Measurements from ENCODE around the gene TSPAN8. TPM values are rescaled to one million over a fixed set of nuclear protein-coding genes. Genes with fewer than 3 reads are reported as not detected.
A peak's percentile ranks its signal among the peaks of the same experiment; 100 is the strongest.
"Not testable (repeated sequence)": the region's sequence is repeated elsewhere in the genome, so short reads cannot be mapped to it uniquely, and the experiment has no call there.

Gene TSPAN8
- total RNA-seq, 2 donors from 2014 or later: not detected

GRCh38 chr12:71178162-71178561, 20.4 kb upstream of the TSPAN8 start:
- Mint-ChIP-seq H3K4me3 (no peak overlapping the region), H3K27ac (no peak overlapping the region), H3K27me3 (no peaks in the 10 kb centered on the region), H3K4me1 (no peaks in the 10 kb centered on the region), H3K36me3 (ENCODE audit: low read depth) (no peaks in the 10 kb centered on the region)
- H3K9me3 ChIP-seq (ENCODE audit: control insufficient read depth, low read length, poor library complexity, severe bottlenecking): no peaks in the 10 kb centered on the region
- ATAC-seq: no peak
- no peak for DNase-seq

DNA sequence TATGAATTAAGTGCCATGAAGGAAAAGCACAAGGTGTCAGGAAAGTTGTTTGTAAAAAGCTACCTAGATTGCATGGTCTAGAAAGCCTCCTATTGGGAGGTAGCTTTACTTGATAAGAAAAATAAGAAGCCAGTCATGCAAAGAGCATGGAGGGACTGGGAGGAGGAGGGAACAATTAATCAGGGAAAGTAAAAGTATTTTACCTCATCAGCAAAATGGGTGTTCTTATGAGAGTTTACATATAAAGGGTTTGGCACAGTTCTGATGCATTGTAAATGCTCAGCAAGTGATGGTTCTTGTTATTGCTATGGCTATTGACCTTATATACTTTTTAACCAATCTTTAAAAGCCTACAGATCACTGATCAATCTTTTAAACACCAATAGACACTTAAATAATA, 17.0 kb upstream of the TSPAN8 start:
- Mint-ChIP-seq H3K36me3 (ENCODE audit: low read depth) (no peaks in the 10 kb centered on the region), H3K4me3 (no peak overlapping the region), H3K4me1 (no peaks in the 10 kb centered on the region), H3K27ac (no peak overlapping the region), H3K27me3 (no peaks in the 10 kb centered on the region)
- no peak for DNase-seq
- no peaks in the 10 kb centered on the region for H3K9me3 ChIP-seq (ENCODE audit: control insufficient read depth, low read length, poor library complexity, severe bottlenecking)
- no peak for ATAC-seq

GRCh38 chr12:71174146-71174545, 16.3 kb upstream of the TSPAN8 start:
- H3K9me3 ChIP-seq (ENCODE audit: control insufficient read depth, low read length, poor library complexity, severe bottlenecking): no peaks in the 10 kb centered on the region
- Mint-ChIP-seq H3K27ac (no peak overlapping the region), H3K4me3 (no peak overlapping the region), H3K4me1 (no peaks in the 10 kb centered on the region), H3K36me3 (ENCODE audit: low read depth) (no peaks in the 10 kb centered on the region), H3K27me3 (no peaks in the 10 kb centered on the region)
- ATAC-seq: no peak
- DNase-seq: no peak

DNA sequence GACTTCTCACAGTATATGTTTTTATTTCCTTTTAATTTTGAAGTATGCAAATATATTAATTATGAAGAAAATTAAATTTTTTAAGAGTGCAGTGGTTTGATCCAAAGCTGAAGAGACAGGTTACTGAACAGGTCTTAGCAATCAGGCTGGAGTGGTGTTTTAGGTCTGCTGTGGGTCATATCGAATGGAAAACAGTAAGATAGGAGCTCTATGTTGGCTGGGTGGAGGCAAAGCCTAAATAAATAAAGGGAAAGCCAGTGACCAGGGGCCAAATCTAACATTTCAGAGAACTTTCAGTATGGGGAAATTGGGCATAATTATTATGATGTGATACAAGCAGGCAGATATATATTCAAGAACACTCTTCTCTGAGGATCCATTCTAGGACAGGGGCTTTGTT, 12.7 kb upstream of the TSPAN8 start:
- no peaks in the 10 kb centered on the region for H3K9me3 ChIP-seq (ENCODE audit: control insufficient read depth, low read length, poor library complexity, severe bottlenecking)
- no peaks in the 10 kb centered on the region for H3K36me3 Mint-ChIP-seq (ENCODE audit: low read depth)
- DNase-seq: no peak
- ATAC-seq: no peak
- H3K4me3 Mint-ChIP-seq: no peak overlapping the region
- no peaks in the 10 kb centered on the region for H3K4me1 Mint-ChIP-seq
- H3K27ac Mint-ChIP-seq: no peak overlapping the region
- no peaks in the 10 kb centered on the region for H3K27me3 Mint-ChIP-seq

GRCh38 chr12:71169286-71169685, 11.5 kb upstream of the TSPAN8 start:
- Mint-ChIP-seq H3K36me3 (ENCODE audit: low read depth) (no peaks in the 10 kb centered on the region), H3K4me1 (no peaks in the 10 kb centered on the region), H3K27me3 (no peaks in the 10 kb centered on the region), H3K27ac (no peak overlapping the region), H3K4me3 (no peak overlapping the region)
- H3K9me3 ChIP-seq (ENCODE audit: control insufficient read depth, low read length, poor library complexity, severe bottlenecking): no peaks in the 10 kb centered on the region
- ATAC-seq (no peak), DNase-seq (no peak)

GRCh38 chr12:71166862-71167496, 9.2 kb upstream of the TSPAN8 start:
- ATAC-seq: no peak
- no peaks in the 10 kb centered on the region for H3K9me3 ChIP-seq (ENCODE audit: control insufficient read depth, low read length, poor library complexity, severe bottlenecking)
- no peak overlapping the region for H3K4me3 Mint-ChIP-seq
- H3K27ac Mint-ChIP-seq: no peak overlapping the region
- H3K27me3 Mint-ChIP-seq: no peaks in the 10 kb centered on the region
- DNase-seq: no peak
- H3K4me1 Mint-ChIP-seq: no peaks in the 10 kb centered on the region
- H3K36me3 Mint-ChIP-seq (ENCODE audit: low read depth): no peaks in the 10 kb centered on the region

DNA sequence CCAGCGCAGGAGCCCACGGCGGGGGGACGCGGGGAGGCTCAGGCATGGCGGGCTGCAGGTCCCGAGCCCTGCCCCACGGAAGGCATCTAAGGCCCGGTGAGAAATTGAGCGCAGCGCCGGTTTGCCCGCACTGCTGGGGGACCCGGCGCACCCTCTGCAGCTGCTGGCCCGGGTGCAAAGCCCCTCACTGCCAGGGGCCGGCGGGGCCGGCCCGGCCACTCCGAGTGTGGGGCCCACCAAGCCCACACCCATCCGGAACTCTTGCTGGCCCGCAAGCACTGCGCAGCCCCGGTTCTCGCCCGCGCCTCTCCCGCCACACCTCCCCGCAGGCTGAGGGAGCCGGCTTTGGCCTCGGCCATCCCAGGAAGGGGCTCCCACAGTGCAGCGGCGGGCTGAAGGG, 8.5 kb upstream of the TSPAN8 start:
- H3K27me3 Mint-ChIP-seq: no peaks in the 10 kb centered on the region
- no peak overlapping the region for H3K4me3 Mint-ChIP-seq
- H3K36me3 Mint-ChIP-seq (ENCODE audit: low read depth): no peaks in the 10 kb centered on the region
- no peaks in the 10 kb centered on the region for H3K9me3 ChIP-seq (ENCODE audit: control insufficient read depth, low read length, poor library complexity, severe bottlenecking)
- H3K27ac Mint-ChIP-seq: no peak overlapping the region
- no peaks in the 10 kb centered on the region for H3K4me1 Mint-ChIP-seq
- ATAC-seq (no peak), DNase-seq (peak in 1 of 3 donors; percentile 6)

- not testable (repeated sequence) for H3K4me1 Mint-ChIP-seq, H3K27me3 Mint-ChIP-seq
Measured at GRCh38 chr12:71165780-71166179, 8.0 kb upstream of the TSPAN8 start.

DNA sequence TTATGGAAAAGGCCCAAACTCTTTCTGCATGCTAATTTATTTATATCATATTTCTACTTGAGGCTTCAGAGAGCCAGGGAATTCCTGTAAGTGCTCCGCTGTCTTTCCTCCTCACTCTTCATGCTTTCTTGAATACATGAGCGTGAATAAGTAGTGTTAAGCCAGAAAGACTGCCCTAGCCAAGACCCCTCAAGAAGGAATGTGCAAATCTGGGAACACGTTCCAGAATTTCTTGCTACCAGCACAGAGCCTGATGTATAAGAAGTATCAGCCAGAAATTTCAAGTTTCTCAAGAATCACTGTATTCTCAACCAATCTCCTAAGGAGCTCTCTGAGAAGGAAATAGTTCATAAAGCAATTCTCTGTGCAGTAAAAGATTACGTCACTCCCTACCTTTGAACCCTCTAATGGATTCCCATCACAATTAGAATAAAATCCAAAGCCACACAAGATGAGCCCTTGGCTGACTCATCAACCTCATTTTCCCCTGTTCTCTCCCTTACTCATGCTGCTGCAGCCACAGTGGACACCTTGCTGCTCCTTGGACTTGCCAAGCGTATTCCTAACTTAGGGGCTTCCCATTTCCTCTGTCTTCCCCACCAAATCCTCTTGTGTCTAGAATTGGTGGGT, 6.9 kb upstream of the TSPAN8 start:
- Mint-ChIP-seq H3K4me1 (no peaks in the 10 kb centered on the region), H3K36me3 (ENCODE audit: low read depth) (no peaks in the 10 kb centered on the region), H3K27me3 (no peaks in the 10 kb centered on the region), H3K27ac (no peak overlapping the region), H3K4me3 (no peak overlapping the region)
- ATAC-seq (no peak), DNase-seq (no peak)
- H3K9me3 ChIP-seq (ENCODE audit: control insufficient read depth, low read length, poor library complexity, severe bottlenecking): no peaks in the 10 kb centered on the region

More at GRCh38 chr12:71165780-71166179, 8.0 kb upstream of the TSPAN8 start:
- H3K36me3 Mint-ChIP-seq (ENCODE audit: low read depth); ATAC-seq; H3K27ac Mint-ChIP-seq; DNase-seq; H3K4me3 Mint-ChIP-seq; H3K9me3 ChIP-seq (ENCODE audit: control insufficient read depth, low read length, poor library complexity, severe bottlenecking): not testable (repeated sequence)

DNA sequence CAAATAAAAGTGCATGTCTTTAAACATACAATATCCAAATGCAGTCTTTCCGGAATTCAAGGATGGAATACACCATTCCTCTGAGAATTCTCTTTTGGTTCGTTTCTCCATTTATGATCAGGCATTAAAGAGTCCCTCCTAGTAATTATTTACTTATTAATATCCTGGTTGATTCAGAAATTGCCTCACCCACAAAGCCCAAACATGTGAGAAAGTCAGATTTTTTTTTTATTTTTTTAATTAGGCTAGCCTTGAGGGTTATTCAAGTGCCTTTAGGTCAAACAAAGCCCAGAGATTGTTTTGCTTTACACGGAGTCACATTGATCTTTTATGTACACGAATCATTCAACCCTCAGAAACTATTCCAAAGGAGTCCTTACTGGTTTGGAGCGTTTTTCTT, 6.4 kb upstream of the TSPAN8 start:
- Mint-ChIP-seq H3K36me3 (ENCODE audit: low read depth) (no peaks in the 10 kb centered on the region), H3K4me1 (no peaks in the 10 kb centered on the region), H3K4me3 (no peak overlapping the region), H3K27me3 (no peaks in the 10 kb centered on the region), H3K27ac (no peak overlapping the region)
- H3K9me3 ChIP-seq (ENCODE audit: control insufficient read depth, low read length, poor library complexity, severe bottlenecking): no peaks in the 10 kb centered on the region
- ATAC-seq (no peak), DNase-seq (no peak)

DNA sequence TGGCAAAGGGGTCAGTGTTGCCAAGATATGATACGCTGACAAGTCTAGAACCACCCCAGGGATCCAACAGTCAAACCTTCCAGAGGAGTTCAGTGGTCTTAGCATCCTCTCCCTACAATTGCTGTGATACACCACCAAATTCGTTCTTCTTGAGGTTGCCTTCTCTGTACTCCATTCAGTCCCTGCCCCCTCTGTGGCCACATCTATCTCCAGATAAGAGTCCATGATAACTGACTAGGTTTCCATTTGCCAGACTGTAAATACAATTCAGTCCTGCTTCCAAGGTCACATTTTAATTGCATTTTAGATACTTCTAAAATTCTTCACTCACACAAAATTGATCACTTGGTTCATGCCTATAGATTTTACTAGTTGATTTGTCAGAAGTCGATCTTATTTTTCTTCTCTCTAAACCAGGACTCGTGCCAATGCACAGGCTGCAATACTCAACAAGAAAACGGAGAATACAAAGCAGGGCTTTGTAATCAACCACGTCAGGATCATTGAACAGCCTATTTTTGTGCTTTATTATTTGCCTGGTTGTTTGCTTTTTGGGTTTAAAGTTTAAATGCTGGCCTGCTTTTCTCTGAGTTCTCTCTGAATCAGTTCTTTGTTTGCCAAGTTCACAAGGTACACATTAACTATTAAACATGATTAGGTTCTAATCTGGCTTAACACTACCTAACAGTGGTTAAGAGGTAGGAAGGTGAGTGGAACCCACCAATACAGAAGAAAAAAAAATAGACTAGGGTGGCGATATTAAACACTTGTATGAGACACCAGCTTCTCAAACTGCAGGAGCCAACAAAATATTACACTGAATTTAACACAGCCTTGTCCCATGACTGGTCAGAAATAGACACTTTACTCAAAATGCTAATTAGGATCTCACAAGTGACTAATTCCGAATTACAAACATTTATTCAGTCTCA, 5.3 kb upstream of the TSPAN8 start:
- DNase-seq (no peak), ATAC-seq (no peak)
- Mint-ChIP-seq H3K27me3 (no peaks in the 10 kb centered on the region), H3K4me3 (no peak overlapping the region), H3K4me1 (no peaks in the 10 kb centered on the region), H3K27ac (no peak overlapping the region), H3K36me3 (ENCODE audit: low read depth) (no peaks in the 10 kb centered on the region)
- H3K9me3 ChIP-seq (ENCODE audit: control insufficient read depth, low read length, poor library complexity, severe bottlenecking): no peaks in the 10 kb centered on the region

DNA sequence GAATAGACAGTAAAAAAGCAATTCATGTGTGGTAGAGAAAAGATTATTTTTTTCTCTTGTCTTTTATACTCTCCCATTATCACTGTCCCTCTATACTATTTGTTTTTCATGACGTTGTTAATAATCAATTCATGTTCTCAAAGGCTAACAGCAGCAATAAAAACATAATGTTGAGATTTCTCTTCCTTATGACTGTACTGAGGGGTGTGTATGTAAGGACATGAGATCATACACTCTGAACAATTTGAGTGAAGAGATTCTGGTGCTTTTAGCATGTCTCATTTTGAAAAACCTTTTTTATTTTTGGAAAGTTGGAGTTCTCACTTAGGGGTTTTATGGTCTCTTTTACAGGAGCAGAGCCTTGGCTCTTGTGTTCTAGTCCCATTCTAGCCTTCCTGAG, 3.8 kb upstream of the TSPAN8 start:
- Mint-ChIP-seq H3K27me3 (no peaks in the 10 kb centered on the region), H3K36me3 (ENCODE audit: low read depth) (no peaks in the 10 kb centered on the region), H3K4me1 (no peaks in the 10 kb centered on the region), H3K4me3 (no peak overlapping the region), H3K27ac (no peak overlapping the region)
- no peaks in the 10 kb centered on the region for H3K9me3 ChIP-seq (ENCODE audit: control insufficient read depth, low read length, poor library complexity, severe bottlenecking)
- DNase-seq (no peak), ATAC-seq (no peak)

GRCh38 chr12:71160585-71160984, 2.8 kb upstream of the TSPAN8 start:
- H3K4me1 Mint-ChIP-seq: no peaks in the 10 kb centered on the region

More at GRCh38 chr12:71160585-71160984, 2.8 kb upstream of the TSPAN8 start:
- DNase-seq (no peak), ATAC-seq (no peak)
- H3K9me3 ChIP-seq (ENCODE audit: control insufficient read depth, low read length, poor library complexity, severe bottlenecking): no peaks in the 10 kb centered on the region
- H3K27me3 Mint-ChIP-seq: no peaks in the 10 kb centered on the region
- no peak overlapping the region for H3K4me3 Mint-ChIP-seq
- no peaks in the 10 kb centered on the region for H3K36me3 Mint-ChIP-seq (ENCODE audit: low read depth)
- H3K27ac Mint-ChIP-seq: no peak overlapping the region

Measured in T-helper 17 cell (primary cell).